Activated naive CD4-positive, alpha-beta T cell treated with anti-CD3 and anti-CD28 coated beads for 36 hours (primary cell): ENCODE data around the gene IFNGR1. TPM values are rescaled to one million over a fixed set of nuclear protein-coding genes. Genes with fewer than 3 reads are reported as not detected.

Experiments
- CTCF ChIA-PET: fragments of 350-600 bp; sonication (Branson Sonifier 250); formaldehyde crosslinking; loops from one replicate; lab custom pipeline; 2021; ENCODE audit warnings: antibody characterized with exemption; lab: Charles Lee
- DNase-seq: peaks from one replicate; pipeline ENCODE4 v3.0.0-alpha.2; 2020
- H3K27ac Mint-ChIP-seq: one replicate; pipeline ENCODE4 v1.8.0; 2021; ENCODE audit warnings: mild to moderate bottlenecking, mixed read lengths
- H3K27me3 Mint-ChIP-seq: one replicate; pipeline ENCODE4 v1.8.0; 2021; ENCODE audit warnings: low read depth, mixed read lengths
- H3K36me3 Mint-ChIP-seq: one replicate; pipeline ENCODE4 v1.8.0; 2021; ENCODE audit warnings: low read depth, mixed read lengths
- H3K4me1 Mint-ChIP-seq: one replicate; pipeline ENCODE4 v1.8.0; 2021; ENCODE audit warnings: low read depth, mixed read lengths
- H3K4me3 Mint-ChIP-seq: one replicate; pipeline ENCODE4 v1.8.0; 2021; ENCODE audit warnings: mild to moderate bottlenecking, moderate library complexity, mixed read lengths
- H3K9me3 Mint-ChIP-seq: one replicate; pipeline ENCODE4 v1.8.0; 2021; ENCODE audit warnings: mixed read lengths
- intact Hi-C: fragments of 100-400 bp; cut with micrococcal nuclease; formaldehyde crosslinking; loops from one replicate; pipeline ENCODE4 v1.15.1; 2023
- total RNA-seq, 2 experiments: library from RNA; stranded (reverse); gene quantifications; one replicate each; pipeline ENCODE4 v1.2.3, GENCODE V29; 2021

The IFNGR1 gene
- total RNA-seq, 2 experiments from 2014 or later = 25.5 to 26.4 TPM

DNA sequence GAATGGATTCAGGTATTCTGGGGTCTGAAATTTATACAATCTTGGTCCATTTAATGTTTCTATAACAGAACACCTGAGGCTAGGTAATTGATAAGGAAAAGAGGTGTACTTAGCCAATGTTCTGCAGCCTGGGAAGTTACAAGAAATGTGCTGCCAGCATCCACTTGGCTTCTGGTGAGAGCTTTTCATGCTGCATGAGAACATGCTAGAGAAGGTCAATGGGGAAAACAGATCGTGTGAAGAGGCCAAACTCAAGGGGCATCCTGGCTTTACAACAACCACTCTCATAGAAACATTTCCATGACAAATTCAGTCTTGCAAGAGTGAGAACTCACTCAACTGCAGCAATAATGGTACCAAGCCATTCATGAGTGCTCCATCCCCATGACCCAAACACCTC, 62.5 kb downstream of the IFNGR1 start:
- Mint-ChIP-seq H3K36me3 (no peaks in the 10 kb centered on the region), H3K27me3 (peaks cover 16% of the 10 kb centered on the region), H3K9me3 (no peaks in the 10 kb centered on the region), H3K4me1 (peaks cover 16% of the 10 kb centered on the region), H3K4me3 (no peak overlapping the region), H3K27ac (peak overlapping the region; percentile 48)
- intact Hi-C loops = loop anchor here (1.0 to 5.0 kb wide), 13 partner anchors 12 to 821 kb away; partner anchors contain the start of gene IFNGR1
- DNase-seq = no peak
- CTCF ChIA-PET = interaction anchor here (1.3 kb wide), 1 partner anchor 63 kb away, joined by 8 read pairs; no protein-coding TSS in a partner anchor

DNA sequence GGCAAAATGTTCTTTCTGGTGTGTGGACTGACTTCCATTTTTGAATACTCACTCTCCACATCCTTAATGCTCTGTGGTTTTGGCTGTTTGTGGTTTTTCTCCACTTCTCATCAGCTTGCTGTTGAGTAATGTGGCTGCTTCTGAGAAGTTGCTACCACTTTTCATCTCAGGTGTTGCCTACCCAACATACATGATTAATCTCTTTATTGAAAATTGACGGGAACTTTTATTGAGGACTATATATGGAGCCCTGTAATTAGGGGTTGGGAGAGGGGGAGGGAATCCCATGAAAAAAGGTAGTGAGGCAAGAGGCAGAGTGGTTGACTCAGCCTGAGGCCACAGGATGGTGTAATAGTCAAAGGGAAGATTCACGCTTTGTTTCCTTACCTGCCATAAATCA, 63.4 kb downstream of the IFNGR1 start:
- intact Hi-C loops = loop anchor here (1.0 to 5.0 kb wide), 14 partner anchors 12 to 821 kb away; partner anchors contain the start of gene IFNGR1
- CTCF ChIA-PET = interaction anchor here (0.6 to 1.3 kb wide), 2 partner anchors 62 to 1319 kb away, joined by 5 to 8 read pairs; no protein-coding TSS in a partner anchor
- DNase-seq = peak; percentile 68
- Mint-ChIP-seq H3K27ac (peak overlapping the region; percentile 60), H3K4me3 (no peak overlapping the region), H3K27me3 (peaks cover 13% of the 10 kb centered on the region), H3K9me3 (no peaks in the 10 kb centered on the region), H3K36me3 (no peaks in the 10 kb centered on the region), H3K4me1 (peaks cover 16% of the 10 kb centered on the region)

DNA sequence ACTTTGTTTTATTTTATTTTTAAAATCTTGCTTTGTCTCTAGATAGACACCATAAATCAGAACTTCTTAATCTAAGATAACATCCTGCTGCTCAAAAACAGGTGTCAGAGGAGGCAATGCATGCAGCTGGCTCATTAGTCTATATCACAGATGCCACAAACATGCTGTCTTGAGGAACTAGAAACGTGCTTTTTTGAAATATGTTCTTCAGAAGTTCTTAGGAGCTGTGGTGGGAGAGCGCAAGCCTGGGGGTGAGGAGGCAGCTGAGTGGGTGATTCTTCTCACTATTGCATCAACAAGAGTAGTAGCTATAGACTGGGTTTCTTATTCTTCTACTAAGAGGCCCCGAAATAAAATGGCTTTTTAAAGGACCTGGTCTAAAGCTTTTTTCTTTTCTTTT, 69.1 kb downstream of the IFNGR1 start:
- CTCF ChIA-PET = interaction anchor here (0.7 kb wide), 2 partner anchors 12 to 112 kb away, joined by 3 to 4 read pairs; no protein-coding TSS in a partner anchor
- Mint-ChIP-seq H3K4me3 (no peak overlapping the region), H3K27me3 (no peaks in the 10 kb centered on the region), H3K4me1 (no peaks in the 10 kb centered on the region), H3K36me3 (no peaks in the 10 kb centered on the region), H3K9me3 (no peaks in the 10 kb centered on the region), H3K27ac (no peak overlapping the region)
- intact Hi-C loops = no loop called here
- no peak for DNase-seq

DNA sequence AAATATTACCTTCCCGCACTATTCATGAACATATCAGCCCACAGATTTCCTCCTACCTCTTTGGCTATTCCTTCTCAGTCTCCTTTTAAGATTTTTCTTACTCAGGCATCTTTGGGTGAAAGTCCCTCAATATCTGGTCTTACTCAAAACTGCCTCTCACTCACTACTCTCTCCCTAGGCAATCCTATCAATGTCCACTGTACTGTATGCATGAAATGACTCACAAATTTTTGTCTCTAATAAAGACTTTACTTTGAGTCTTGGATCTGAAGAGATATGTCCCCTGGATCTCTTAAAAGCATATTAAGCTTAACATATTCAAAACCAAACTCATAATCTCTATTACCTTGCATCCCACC, 70.2 kb downstream of the IFNGR1 start:
- intact Hi-C loops = no loop called here
- no peaks in the 10 kb centered on the region for H3K9me3 Mint-ChIP-seq
- H3K27me3 Mint-ChIP-seq = no peaks in the 10 kb centered on the region
- no peak for DNase-seq
- H3K4me1 Mint-ChIP-seq = no peaks in the 10 kb centered on the region
- no peaks in the 10 kb centered on the region for H3K36me3 Mint-ChIP-seq
- H3K4me3 Mint-ChIP-seq = no peak overlapping the region
- CTCF ChIA-PET = interaction anchor here (0.5 to 0.6 kb wide), 2 partner anchors 51 to 213 kb away, joined by 4 read pairs; no protein-coding TSS in a partner anchor
- H3K27ac Mint-ChIP-seq = no peak overlapping the region

DNA sequence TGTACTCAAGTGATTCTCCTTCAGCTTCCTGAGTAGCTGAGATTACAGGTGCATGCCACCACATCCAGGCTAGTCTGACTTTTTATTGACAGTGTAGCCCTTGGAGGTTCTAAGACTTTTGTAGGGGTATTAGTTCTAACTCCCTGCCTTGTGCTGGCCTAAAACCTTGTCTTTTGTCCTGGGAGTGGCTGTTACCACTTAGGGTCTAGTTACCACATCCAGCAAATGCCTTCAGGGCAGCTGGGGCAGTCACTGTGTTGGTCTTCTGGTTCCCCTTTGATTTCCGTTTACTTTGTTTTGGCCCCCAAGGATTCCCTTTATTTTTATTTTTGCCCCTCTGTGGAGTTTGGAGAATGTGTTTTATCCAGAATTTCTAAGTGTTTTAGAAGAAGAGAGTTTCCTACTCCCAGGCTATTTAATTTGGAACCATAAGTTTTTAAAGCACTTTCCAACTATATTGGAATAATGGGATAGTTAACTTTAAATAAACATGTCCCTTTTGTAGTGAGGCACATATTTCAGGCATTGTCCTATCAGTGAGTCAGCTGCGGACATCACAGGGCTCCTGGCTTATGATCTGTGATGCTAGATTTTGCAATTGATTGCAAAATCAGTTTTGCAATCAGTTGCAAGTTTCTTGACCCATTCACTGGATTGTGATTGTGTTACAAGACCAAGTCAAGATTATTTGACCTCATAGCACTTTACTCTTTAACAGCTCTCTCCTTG, 70.7 kb downstream of the IFNGR1 start:
- Mint-ChIP-seq H3K27ac (no peak overlapping the region), H3K27me3 (no peaks in the 10 kb centered on the region), H3K4me1 (no peaks in the 10 kb centered on the region), H3K4me3 (no peak overlapping the region), H3K9me3 (no peaks in the 10 kb centered on the region), H3K36me3 (no peaks in the 10 kb centered on the region)
- CTCF ChIA-PET = interaction anchor here (0.5 to 0.6 kb wide), 2 partner anchors 51 to 214 kb away, joined by 4 read pairs; no protein-coding TSS in a partner anchor
- DNase-seq = no peak
- intact Hi-C loops = no loop called here

Other genes starting within 250 kb of the IFNGR1 start
- gene IL20RA, start 174.4 kb downstream of the IFNGR1 start, total RNA-seq = not detected
- not detected for gene IL22RA2, start 45.7 kb downstream of the IFNGR1 start, total RNA-seq